Stimulated activated CD8-positive, alpha-beta memory T cell treated with anti-CD3 and anti-CD28 coated beads, Interleukin-4, amount 100 ng/mL, for 24 hours (primary cell): Measurements from ENCODE around the gene ATP6V1F.

Experiments used
- DNase-seq: peaks from one replicate; pipeline ENCODE4 v3.0.0-alpha.2; 2020; ENCODE audit warnings: low read depth

ATP6V1F gene

GRCh38 chr7:128884561-128885369 is 22.1 kb downstream of the ATP6V1F start:
- DNase-seq, result no peak

- no peak for DNase-seq
These were observed 22.9 kb downstream of the ATP6V1F start for GRCh38 chr7:128885370-128886187.

GRCh38 chr7:128886391-128887168 is 23.9 kb downstream of the ATP6V1F start:
- DNase-seq, result no peak

- no peak for DNase-seq
These were observed 24.7 kb downstream of the ATP6V1F start for GRCh38 chr7:128887169-128888038.

GRCh38 chr7:128888039-128888755 is 25.5 kb downstream of the ATP6V1F start:
- no peak for DNase-seq

GRCh38 chr7:128888756-128889095 is 26.1 kb downstream of the ATP6V1F start:
- DNase-seq, result no peak

- no peak for DNase-seq
These were observed 26.5 kb downstream of the ATP6V1F start for GRCh38 chr7:128889121-128889520.

GRCh38 chr7:128890306-128891109 is 27.9 kb downstream of the ATP6V1F start:
- DNase-seq, result no peak

GRCh38 chr7:128891110-128891941 is 28.7 kb downstream of the ATP6V1F start:
- no peak for DNase-seq

- DNase-seq, result no peak
These were observed 29.2 kb downstream of the ATP6V1F start for GRCh38 chr7:128891942-128892269.

GRCh38 chr7:128892521-128893250 is 30.0 kb downstream of the ATP6V1F start:
- no peak for DNase-seq

- DNase-seq, result no peak
These were observed 30.8 kb downstream of the ATP6V1F start for GRCh38 chr7:128893251-128894100.

- DNase-seq, result no peak
These were observed 31.4 kb downstream of the ATP6V1F start for GRCh38 chr7:128894101-128894440.

- DNase-seq, result no peak
These were observed 32.7 kb downstream of the ATP6V1F start for GRCh38 chr7:128895320-128895719.

GRCh38 chr7:128899392-128899791 is 36.7 kb downstream of the ATP6V1F start:
- DNase-seq, result no peak

GRCh38 chr7:128900237-128900636 is 37.6 kb downstream of the ATP6V1F start:
- DNase-seq, result no peak

- no peak for DNase-seq
These were observed 40.3 kb downstream of the ATP6V1F start for GRCh38 chr7:128902761-128903585.
